Aorta (tissue), 5 donors: Measurements from ENCODE around the gene FABP1. TPM values are rescaled to one million over a fixed set of nuclear protein-coding genes. Genes with fewer than 3 reads are reported as not detected.

Experiments used
- ATAC-seq: fragments of 200-7000 bp; cut with Tn5 transposase; one replicate; pipeline ENCODE4 v1.9.1; 2022; ENCODE audit warnings: moderate library complexity; ENCODE audit not compliant: low FRiP score
- DNase-seq, 2 donors: peaks; one replicate each; pipeline ENCODE4 v3.0.0-alpha.2; 2020
- H3K27ac ChIP-seq, 2 donors: one replicate each; pipeline ENCODE4 v1.5.1; 2013; ENCODE audit warnings: low read length in 2 of 2, mild to moderate bottlenecking in 2 of 2, moderate library complexity in 2 of 2, control low read depth in 1 of 2, inconsistent platforms in 1 of 2, low read depth in 1 of 2
- H3K27me3 ChIP-seq, 2 donors: one replicate each; pipeline ENCODE4 v1.6.1; 2013; ENCODE audit warnings: control low read depth in 1 of 2, low read length in 1 of 2, mild to moderate bottlenecking in 1 of 2, moderate library complexity in 1 of 2; ENCODE audit not compliant: insufficient read depth in 2 of 2, control insufficient read depth in 1 of 2
- H3K36me3 ChIP-seq, 2 donors: one replicate each; pipeline ENCODE4 v1.6.1; 2013; ENCODE audit warnings: control low read depth in 1 of 2, low read length in 1 of 2, mild to moderate bottlenecking in 1 of 2; ENCODE audit not compliant: insufficient read depth in 2 of 2, control insufficient read depth in 1 of 2
- H3K4me1 ChIP-seq, 2 donors: one replicate each; pipeline ENCODE4 v1.6.1; 2013; ENCODE audit warnings: low read length in 2 of 2, control low read depth in 1 of 2, mild to moderate bottlenecking in 1 of 2, moderate library complexity in 1 of 2; ENCODE audit not compliant: insufficient read depth in 2 of 2, control insufficient read depth in 1 of 2
- H3K4me3 ChIP-seq, 2 donors: one replicate each; pipeline ENCODE4 v1.5.1; 2013; ENCODE audit warnings: low read length in 2 of 2, control low read depth in 1 of 2, mild to moderate bottlenecking in 1 of 2
- H3K9me3 ChIP-seq: one replicate; pipeline ENCODE4 v1.6.1; 2013; ENCODE audit warnings: mild to moderate bottlenecking, low read length; ENCODE audit not compliant: control insufficient read depth
- WGBS, 2 donors: extraction: QIAGEN DNeasy Blood & Tissue Kit; methylation state at CpG; one replicate each; pipeline ENCODE4 v1.1.7; 2013; 5-methylcytosine and 5-hydroxymethylcytosine counted together
- intact Hi-C, 2 donors: fragments of 100-400 bp; cut with DNase I; formaldehyde crosslinking; loops; one replicate each; pipeline versions ENCODE4 v1.14.2 to v1.15.0; 2022
- polyA plus RNA-seq, 2 donors: library from polyadenylated mRNA; stranded (reverse); fragments of 200-250 nt; gene quantifications; one replicate each; pipeline ENCODE4 v1.2.3, GENCODE V29; 2013
- total RNA-seq, 2 donors: library from RNA; stranded (reverse); fragmentation: NEBNext Ultra II Directional; extraction: Animal tissue kit (Norgen Biotek cat#: 25700); gene quantifications; one replicate each; pipeline ENCODE4 v1.2.1, GENCODE V29; 2021
- donor health status: healthy with polysubstance abuse.
- donor health status: Bipolar disorder and iron deficiency.
- donor health status: DM: no; HTN: no; CAD: no.
- donor health status: DM: no; HTN: no; CAD: no.
- donor health status: DM: yes; HTN: yes; CAD: no.

The FABP1 gene
- total and polyA plus RNA-seq, 4 donors: 18.8 to 2,211 TPM; not detected in 2

GRCh38 chr2:88096708-88097107, 31.2 kb downstream of the FABP1 start:
- WGBS, 2 donors: 74 to 87% methylated on average over 5 of the region's 5 CpGs
- H3K27ac ChIP-seq: no peak overlapping the region
- H3K36me3 ChIP-seq: no peaks in the 10 kb centered on the region
- H3K4me1 ChIP-seq: no peaks in the 10 kb centered on the region
- intact Hi-C loops: no loop called here
- no peaks in the 10 kb centered on the region for H3K27me3 ChIP-seq
- no peaks in the 10 kb centered on the region for H3K9me3 ChIP-seq
- ATAC-seq (no peak), DNase-seq (no peak)
- no peak overlapping the region for H3K4me3 ChIP-seq

GRCh38 chr2:88095022-88095421, 32.8 kb downstream of the FABP1 start:
- Histone ChIP-seq H3K4me3 (no peak overlapping the region), H3K4me1 (no peaks in the 10 kb centered on the region), H3K27me3 (no peaks in the 10 kb centered on the region), H3K9me3 (no peaks in the 10 kb centered on the region), H3K36me3 (no peaks in the 10 kb centered on the region), H3K27ac (no peak overlapping the region)
- 74 to 78% methylated on average over 3 of the region's 3 CpGs for WGBS, 2 donors
- ATAC-seq (no peak), DNase-seq (no peak)
- intact Hi-C loops: no loop called here

- DNase-seq (no peak), ATAC-seq (no peak)
- H3K4me1 ChIP-seq: no peaks in the 10 kb centered on the region
- intact Hi-C loops: no loop called here
- H3K36me3 ChIP-seq: no peaks in the 10 kb centered on the region
- no peaks in the 10 kb centered on the region for H3K9me3 ChIP-seq
- H3K4me3 ChIP-seq: no peak overlapping the region
- no peak overlapping the region for H3K27ac ChIP-seq
- H3K27me3 ChIP-seq: no peaks in the 10 kb centered on the region
These were observed 35.1 kb downstream of the FABP1 start for GRCh38 chr2:88092773-88093172.

DNA sequence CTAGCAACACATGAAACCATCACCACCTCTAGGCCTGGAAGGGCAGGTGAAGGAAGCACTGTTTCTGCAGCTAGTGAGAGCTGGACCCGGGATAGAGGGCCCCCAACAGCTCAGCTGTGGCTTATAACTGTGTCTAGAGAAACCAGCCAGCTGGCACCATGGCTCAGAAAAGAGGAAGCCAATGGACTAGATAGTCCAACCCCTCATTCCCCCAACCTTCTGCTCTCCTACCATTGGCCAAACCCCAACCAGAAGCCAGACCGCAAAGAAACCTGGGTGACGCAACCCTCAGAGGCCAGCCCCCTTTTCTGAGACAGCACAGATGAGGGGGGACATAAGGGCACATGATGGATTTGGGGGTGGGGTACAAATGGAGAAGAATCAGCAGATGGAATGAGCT, 35.9 kb downstream of the FABP1 start:
- DNase-seq: no peak
- H3K4me3 ChIP-seq: no peak overlapping the region
- no peaks in the 10 kb centered on the region for H3K36me3 ChIP-seq
- intact Hi-C loops: no loop called here
- no peak for ATAC-seq
- no peaks in the 10 kb centered on the region for H3K4me1 ChIP-seq
- 75 to 92% methylated on average over 3 of the region's 3 CpGs for WGBS, 2 donors
- H3K27ac ChIP-seq: no peak overlapping the region
- H3K9me3 ChIP-seq: no peaks in the 10 kb centered on the region
- no peaks in the 10 kb centered on the region for H3K27me3 ChIP-seq

DNA sequence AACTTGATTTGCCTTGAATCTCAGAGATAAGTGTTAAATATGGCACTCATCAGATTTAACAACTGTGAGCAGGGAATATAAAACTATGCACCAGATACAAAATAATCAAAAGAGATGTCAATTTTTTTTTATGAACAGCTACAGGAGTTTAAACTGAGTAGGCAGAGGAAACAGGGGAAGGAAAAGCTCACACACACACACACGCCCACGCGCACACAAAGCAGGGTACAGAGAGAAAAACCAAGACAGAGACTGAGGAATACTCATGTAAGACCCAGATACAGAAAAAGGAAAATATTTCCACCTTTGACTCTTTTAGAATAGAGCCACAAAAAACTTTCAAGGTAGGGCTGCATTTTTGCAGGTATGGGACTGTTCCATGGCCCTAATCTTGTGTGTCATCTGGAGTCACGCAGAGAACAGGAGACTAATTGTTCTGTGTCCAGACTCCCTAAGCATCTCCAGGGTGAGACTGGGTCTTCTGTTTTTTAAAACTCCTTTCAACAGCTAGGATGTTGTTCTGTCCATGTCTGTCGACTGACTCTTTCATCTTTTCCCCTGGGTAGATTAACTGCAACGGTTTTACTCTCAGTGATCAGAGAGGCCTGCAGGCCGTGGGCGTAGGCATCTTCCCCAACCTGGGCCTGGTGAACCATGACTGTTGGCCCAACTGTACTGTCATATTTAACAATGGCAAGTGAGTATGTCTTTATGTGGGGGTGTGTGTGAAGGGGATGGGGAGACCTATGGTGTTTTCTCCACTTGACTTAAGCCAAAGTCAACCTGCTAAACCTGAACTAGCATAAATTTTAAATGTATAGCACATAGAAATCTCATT, 37.2 kb downstream of the FABP1 start:
- intact Hi-C loops: no loop called here
- Histone ChIP-seq H3K36me3 (no peaks in the 10 kb centered on the region), H3K27me3 (no peaks in the 10 kb centered on the region), H3K4me1 (no peaks in the 10 kb centered on the region), H3K27ac (no peak overlapping the region), H3K9me3 (no peaks in the 10 kb centered on the region), H3K4me3 (no peak overlapping the region)
- ATAC-seq (no peak), DNase-seq (no peak)
- 73 to 79% methylated on average over 8 of the region's 8 CpGs for WGBS, 2 donors

- 96 to 98% methylated on average over 2 of the region's 2 CpGs for WGBS, 2 donors
These were observed 38.9 kb downstream of the FABP1 start for GRCh38 chr2:88088999-88089398.

DNA sequence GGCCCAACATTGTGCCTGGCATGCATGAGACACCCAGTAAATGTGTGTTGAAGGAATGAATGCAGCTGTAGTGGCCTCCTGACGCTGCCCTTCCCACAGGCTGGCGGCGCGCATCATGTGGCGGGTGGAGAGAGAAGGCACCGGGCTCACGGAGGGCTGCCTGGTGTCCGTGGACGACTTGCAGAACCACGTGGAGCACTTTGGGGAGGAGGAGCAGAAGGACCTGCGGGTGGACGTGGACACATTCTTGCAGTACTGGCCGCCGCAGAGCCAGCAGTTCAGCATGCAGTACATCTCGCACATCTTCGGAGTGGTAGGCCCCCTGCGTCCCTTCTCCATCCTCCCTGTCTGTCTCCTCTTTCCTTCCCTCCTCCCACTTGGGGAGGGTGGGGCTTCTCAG, 40.1 kb downstream of the FABP1 start:
- Histone ChIP-seq H3K27ac (no peak overlapping the region), H3K27me3 (no peaks in the 10 kb centered on the region), H3K36me3 (no peaks in the 10 kb centered on the region), H3K4me3 (no peak overlapping the region), H3K9me3 (no peaks in the 10 kb centered on the region), H3K4me1 (no peaks in the 10 kb centered on the region)
- WGBS, 2 donors: 88 to 93% methylated on average over 17 of the region's 17 CpGs
- intact Hi-C loops: no loop called here
- DNase-seq: no peak
- no peak for ATAC-seq

More at GRCh38 chr2:88088999-88089398, 38.9 kb downstream of the FABP1 start:
- no peaks in the 10 kb centered on the region for H3K36me3 ChIP-seq
- H3K9me3 ChIP-seq: no peaks in the 10 kb centered on the region
- H3K27ac ChIP-seq: no peak overlapping the region
- DNase-seq (no peak), ATAC-seq (no peak)
- H3K27me3 ChIP-seq: no peaks in the 10 kb centered on the region
- H3K4me3 ChIP-seq: no peak overlapping the region
- intact Hi-C loops: no loop called here
- no peaks in the 10 kb centered on the region for H3K4me1 ChIP-seq

GRCh38 chr2:88087073-88087472, 40.8 kb downstream of the FABP1 start:
- ATAC-seq (no peak), DNase-seq (no peak)
- intact Hi-C loops: no loop called here
- H3K27me3 ChIP-seq: no peaks in the 10 kb centered on the region
- no peaks in the 10 kb centered on the region for H3K36me3 ChIP-seq
- 95% methylated on average over 2 of the region's 2 CpGs for WGBS, 2 donors
- no peaks in the 10 kb centered on the region for H3K9me3 ChIP-seq
- no peaks in the 10 kb centered on the region for H3K4me1 ChIP-seq
- no peak overlapping the region for H3K4me3 ChIP-seq
- H3K27ac ChIP-seq: no peak overlapping the region

DNA sequence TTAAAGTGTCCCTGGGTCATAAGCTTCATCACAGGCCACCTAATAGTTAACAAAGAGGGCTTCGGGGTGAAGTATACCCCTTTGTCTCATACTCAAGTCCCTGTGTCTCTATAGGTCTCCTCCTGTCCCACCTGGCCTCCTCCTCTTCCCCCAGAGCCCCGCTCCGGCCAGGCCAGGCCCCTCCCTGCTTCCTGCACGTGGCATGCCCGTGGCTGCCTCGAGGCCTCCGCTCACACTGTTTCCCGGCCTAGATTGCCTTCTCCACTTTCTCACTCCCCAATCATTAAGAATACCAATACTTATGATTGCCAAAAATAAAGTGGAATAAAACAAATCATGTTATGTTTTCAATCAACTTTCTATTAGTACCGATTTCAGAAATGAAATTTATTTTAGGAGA, 41.5 kb downstream of the FABP1 start:
- no peak for DNase-seq
- no peak overlapping the region for H3K27ac ChIP-seq
- H3K27me3 ChIP-seq: no peaks in the 10 kb centered on the region
- ATAC-seq: no peak
- H3K9me3 ChIP-seq: no peaks in the 10 kb centered on the region
- no peak overlapping the region for H3K4me3 ChIP-seq
- intact Hi-C loops: no loop called here
- H3K36me3 ChIP-seq: no peaks in the 10 kb centered on the region
- WGBS, 2 donors: 82 to 87% methylated on average over 8 to 9 of the region's 9 CpGs
- H3K4me1 ChIP-seq: no peaks in the 10 kb centered on the region
